ENCODE data around the gene ABAT. TPM values are rescaled to one million over a fixed set of nuclear protein-coding genes. Genes with fewer than 3 reads are reported as not detected.

The ABAT gene
- total RNA-seq, 2 experiments from 2014 or later, result 4.1 to 4.4 TPM

DNA sequence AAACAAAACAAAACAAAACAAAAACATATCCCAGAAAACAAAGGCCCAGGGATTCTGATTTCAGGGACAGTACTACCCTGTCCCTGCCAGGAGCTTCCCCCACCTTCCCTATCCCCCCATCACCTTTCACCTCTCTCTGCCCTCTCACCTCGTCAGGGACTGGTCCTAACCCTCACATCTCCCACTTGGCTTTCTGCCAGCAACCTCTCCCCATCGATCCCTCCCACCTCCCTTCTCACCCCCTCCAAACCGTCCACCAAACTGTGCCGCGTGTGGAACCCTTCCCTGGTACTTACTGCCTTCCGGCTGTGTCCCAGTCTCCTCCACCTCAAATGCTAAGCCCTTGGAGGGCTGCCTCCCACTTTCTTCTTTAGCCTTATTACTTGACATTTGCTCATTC is 86.7 kb downstream of the ABAT start:
- Histone ChIP-seq H3K9me3 (ENCODE audit: control insufficient read depth in 1 of 2, insufficient read depth in 1 of 2, low read length in 2 of 2) (no peaks in the 10 kb centered on the region), H3K27ac (ENCODE audit: low read depth in 1 of 2, low read length in 2 of 2) (no peak overlapping the region), H3K4me1 (ENCODE audit: insufficient read depth, low read length) (no peaks in the 10 kb centered on the region), H3K4me3 (ENCODE audit: low read length) (no peak overlapping the region), H3K27me3 (ENCODE audit: control insufficient read depth in 1 of 2, insufficient read depth in 2 of 2, low read length in 2 of 2) (no peaks in the 10 kb centered on the region), H3K36me3 (ENCODE audit: insufficient read depth, low read length) (peaks cover 4% of the 10 kb centered on the region)
- no peak for DNase-seq
- ChIA-PET POLR2A (no interaction called here), CTCF (no interaction called here)
- no peaks in the 10 kb centered on the region for H3K4me1 Mint-ChIP-seq (ENCODE audit: low read depth)
- TF ChIP-seq, protein P1, sequence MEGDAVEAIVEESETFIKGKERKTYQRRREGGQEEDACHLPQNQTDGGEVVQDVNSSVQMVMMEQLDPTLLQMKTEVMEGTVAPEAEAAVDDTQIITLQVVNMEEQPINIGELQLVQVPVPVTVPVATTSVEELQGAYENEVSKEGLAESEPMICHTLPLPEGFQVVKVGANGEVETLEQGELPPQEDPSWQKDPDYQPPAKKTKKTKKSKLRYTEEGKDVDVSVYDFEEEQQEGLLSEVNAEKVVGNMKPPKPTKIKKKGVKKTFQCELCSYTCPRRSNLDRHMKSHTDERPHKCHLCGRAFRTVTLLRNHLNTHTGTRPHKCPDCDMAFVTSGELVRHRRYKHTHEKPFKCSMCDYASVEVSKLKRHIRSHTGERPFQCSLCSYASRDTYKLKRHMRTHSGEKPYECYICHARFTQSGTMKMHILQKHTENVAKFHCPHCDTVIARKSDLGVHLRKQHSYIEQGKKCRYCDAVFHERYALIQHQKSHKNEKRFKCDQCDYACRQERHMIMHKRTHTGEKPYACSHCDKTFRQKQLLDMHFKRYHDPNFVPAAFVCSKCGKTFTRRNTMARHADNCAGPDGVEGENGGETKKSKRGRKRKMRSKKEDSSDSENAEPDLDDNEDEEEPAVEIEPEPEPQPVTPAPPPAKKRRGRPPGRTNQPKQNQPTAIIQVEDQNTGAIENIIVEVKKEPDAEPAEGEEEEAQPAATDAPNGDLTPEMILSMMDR (IDR thresholded peaks at IDR 0.05), result no peak
- no peak for ATAC-seq (ENCODE audit: poor library complexity)
- intact Hi-C loops (cut with DNase I, micrococcal nuclease), result no loop called here
- H3K4me3 Mint-ChIP-seq, result no peak overlapping the region
- H3K9me3 Mint-ChIP-seq, result no peaks in the 10 kb centered on the region
- no peaks in the 10 kb centered on the region for H3K27me3 Mint-ChIP-seq
- peaks cover 35% of the 10 kb centered on the region for H3K36me3 Mint-ChIP-seq (ENCODE audit: low read depth)
- no peak overlapping the region for H3K27ac Mint-ChIP-seq

DNA sequence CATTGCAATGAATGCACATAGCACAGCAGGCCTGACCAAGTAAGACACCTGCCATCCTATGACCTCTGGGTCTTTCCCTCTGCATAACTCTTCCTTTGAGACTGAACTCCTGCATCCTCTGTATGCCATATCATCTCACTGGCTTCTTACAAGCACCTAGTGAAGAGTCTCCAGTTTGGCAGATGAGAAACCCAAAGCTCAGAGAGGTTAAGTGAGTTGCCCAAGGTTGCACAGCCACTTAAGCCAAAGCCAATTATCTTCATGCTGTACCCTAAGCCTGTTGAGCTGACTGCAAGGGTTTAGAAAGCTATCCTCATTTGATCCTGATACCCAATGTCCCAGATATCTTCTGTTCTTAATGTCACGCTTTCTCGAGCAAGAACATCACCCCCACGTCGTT is 87.8 kb downstream of the ABAT start:
- Histone ChIP-seq H3K36me3 (ENCODE audit: insufficient read depth, low read length) (peaks cover 4% of the 10 kb centered on the region), H3K4me3 (ENCODE audit: low read length) (no peak overlapping the region), H3K4me1 (ENCODE audit: insufficient read depth, low read length) (no peaks in the 10 kb centered on the region), H3K27me3 (ENCODE audit: control insufficient read depth in 1 of 2, insufficient read depth in 2 of 2, low read length in 2 of 2) (no peaks in the 10 kb centered on the region), H3K27ac (ENCODE audit: low read depth in 1 of 2, low read length in 2 of 2) (no peak overlapping the region), H3K9me3 (ENCODE audit: control insufficient read depth in 1 of 2, insufficient read depth in 1 of 2, low read length in 2 of 2) (no peaks in the 10 kb centered on the region)
- H3K36me3 Mint-ChIP-seq (ENCODE audit: low read depth), result peaks cover 35% of the 10 kb centered on the region
- POLR2A ChIA-PET, result no interaction called here
- CTCF ChIA-PET, result no interaction called here
- no peak for ATAC-seq (ENCODE audit: poor library complexity)
- no peaks in the 10 kb centered on the region for H3K9me3 Mint-ChIP-seq
- no peak overlapping the region for H3K4me3 Mint-ChIP-seq
- no peak overlapping the region for H3K27ac Mint-ChIP-seq
- no peak for DNase-seq
- H3K27me3 Mint-ChIP-seq, result no peaks in the 10 kb centered on the region
- no peaks in the 10 kb centered on the region for H3K4me1 Mint-ChIP-seq (ENCODE audit: low read depth)
- intact Hi-C loops (cut with DNase I, micrococcal nuclease), result no loop called here
- TF ChIP-seq, protein P1 (IDR thresholded peaks at IDR 0.05), result no peak

DNA sequence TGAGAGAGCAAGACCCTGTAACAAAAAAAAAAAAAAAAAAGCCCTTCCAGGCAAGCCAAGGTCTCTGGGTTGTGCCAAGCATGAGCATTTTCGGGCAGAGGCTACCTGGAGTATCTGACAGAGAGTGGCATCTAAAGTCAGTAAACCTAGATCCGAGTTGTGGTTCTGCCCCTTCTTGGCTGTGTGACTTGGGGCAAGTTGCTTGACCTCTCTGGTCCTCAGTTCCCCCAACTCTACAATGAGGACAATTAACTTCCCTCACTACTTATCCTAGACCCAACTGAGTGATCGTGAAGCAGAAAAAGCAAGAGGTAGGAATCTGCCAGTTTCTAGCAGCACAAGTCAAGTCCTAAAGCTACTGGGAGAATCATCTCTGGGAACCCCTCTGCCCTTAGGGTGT is 88.7 kb downstream of the ABAT start:
- no peak overlapping the region for H3K4me3 ChIP-seq (ENCODE audit: low read length)
- POLR2A ChIA-PET, result no interaction called here
- intact Hi-C loops (cut with DNase I, micrococcal nuclease), result no loop called here
- CTCF ChIA-PET, result no interaction called here
- no peak overlapping the region for H3K27ac ChIP-seq (ENCODE audit: low read depth in 1 of 2, low read length in 2 of 2)
- no peak overlapping the region for H3K4me3 Mint-ChIP-seq
- H3K36me3 Mint-ChIP-seq (ENCODE audit: low read depth), result peaks cover 35% of the 10 kb centered on the region
- no peaks in the 10 kb centered on the region for H3K27me3 Mint-ChIP-seq
- H3K9me3 Mint-ChIP-seq, result no peaks in the 10 kb centered on the region
- no peaks in the 10 kb centered on the region for H3K9me3 ChIP-seq (ENCODE audit: control insufficient read depth in 1 of 2, insufficient read depth in 1 of 2, low read length in 2 of 2)
- H3K36me3 ChIP-seq (ENCODE audit: insufficient read depth, low read length), result peaks cover 4% of the 10 kb centered on the region
- TF ChIP-seq, protein P1 (IDR thresholded peaks at IDR 0.05), result no peak
- no peaks in the 10 kb centered on the region for H3K4me1 ChIP-seq (ENCODE audit: insufficient read depth, low read length)
- no peak overlapping the region for H3K27ac Mint-ChIP-seq
- DNase-seq (no peak), ATAC-seq (ENCODE audit: poor library complexity) (no peak)
- no peaks in the 10 kb centered on the region for H3K4me1 Mint-ChIP-seq (ENCODE audit: low read depth)
- no peaks in the 10 kb centered on the region for H3K27me3 ChIP-seq (ENCODE audit: control insufficient read depth in 1 of 2, insufficient read depth in 2 of 2, low read length in 2 of 2)
